Endothelial cell of umbilical vein (primary cell): ENCODE results near the gene SH3D21. TPM values are rescaled to one million over a fixed set of nuclear protein-coding genes. Genes with fewer than 3 reads are reported as not detected.

Experiments used
- BruUV-seq: library from RNA; stranded (reverse); fragments of 400-500 nt; replicated peaks from 2 replicates; lab custom pipeline; 2021; lab: Mats Ljungman, UMichigan
- CTCF ChIA-PET: fragments of 300-600, 350-600 bp; sonication (Branson Sonifier 250); formaldehyde crosslinking; loops from one replicate; lab custom pipeline; 2021; ENCODE audit warnings: antibody characterized with exemption, inconsistent platforms; lab: Charles Lee
- POLR2A ChIA-PET: fragments of 300-600, 350-600 bp; sonication (Branson Sonifier 250); formaldehyde crosslinking; loops from one replicate; lab custom pipeline; 2021; ENCODE audit warnings: antibody characterized with exemption, inconsistent platforms; lab: Charles Lee
- DNase-seq: peaks from one replicate; pipeline ENCODE4 v3.0.0-alpha.2; 2011; ENCODE audit warnings: low read depth, low spot score
- FAIRE-seq: peaks from 2 replicates; lab custom pipeline; 2011; peaks lifted over from hg19 to GRCh38; lab: Jason Lieb, UNC
- H2AFZ ChIP-seq: 2 replicates; pipeline ENCODE4 v1.6.0; 2012; ENCODE audit warnings: low read depth, low read length, control low read depth, inconsistent platforms
- H3K27ac ChIP-seq: 2 replicates; pipeline ENCODE4 v1.5.1; 2011; ENCODE audit warnings: low read depth, mild to moderate bottlenecking, control low read depth, low read length, moderate library complexity; ENCODE audit not compliant: insufficient read depth
- H3K27me3 ChIP-seq, 2 experiments: 2 replicates each; pipeline versions ENCODE4 v1.6.0 to v1.6.1; 2011; ENCODE audit warnings: low read length in 2 of 2, mixed read lengths in 1 of 2; ENCODE audit not compliant: control insufficient read depth in 2 of 2, insufficient read depth in 2 of 2
- H3K36me3 ChIP-seq, 2 experiments: 2 replicates in 1 of 2; 3 replicates in 1 of 2; pipeline ENCODE4 v1.5.1; 2011; ENCODE audit warnings: low read length in 2 of 2, mild to moderate bottlenecking in 1 of 2, moderate library complexity in 1 of 2; ENCODE audit not compliant: control insufficient read depth in 2 of 2, insufficient read depth in 2 of 2; ENCODE audit errors: extremely low read depth in 1 of 2
- H3K4me1 ChIP-seq: 3 replicates; pipeline ENCODE4 v1.5.1; 2011; ENCODE audit warnings: mild to moderate bottlenecking, low read length; ENCODE audit not compliant: control insufficient read depth, insufficient read depth; ENCODE audit errors: extremely low read depth
- H3K4me2 ChIP-seq: 2 replicates; pipeline ENCODE4 v1.6.1; 2011; ENCODE audit warnings: low read length, control low read depth, mixed read lengths; ENCODE audit not compliant: insufficient read depth
- H3K4me3 ChIP-seq, 3 experiments: fragments of 200-600 bp in 1 of 3; sonication (generic), shearing (Covaris generic) in 1 of 3; replicated peaks in 1 of 3; 2 replicates each; pipeline ENCODE4 v1.5.1; 2011 to 2016; ENCODE audit warnings: control low read depth in 3 of 3, low read length in 3 of 3, mild to moderate bottlenecking in 2 of 3, inconsistent platforms in 1 of 3, low read depth in 1 of 3, moderate library complexity in 1 of 3; ENCODE audit not compliant: insufficient read depth in 1 of 3
- H3K79me2 ChIP-seq: 2 replicates; pipeline ENCODE4 v1.6.0; 2012; ENCODE audit warnings: low read length, inconsistent platforms; ENCODE audit not compliant: control insufficient read depth, insufficient read depth
- H3K9ac ChIP-seq: replicated peaks from 2 replicates; pipeline ENCODE3; 2011; ENCODE audit warnings: low read length, control low read depth; ENCODE audit not compliant: insufficient read depth; ENCODE audit errors: extremely low read depth
- H3K9me1 ChIP-seq: replicated peaks from 3 replicates; pipeline ENCODE4 v1.6.0; 2011; ENCODE audit warnings: mild to moderate bottlenecking, low read length; ENCODE audit not compliant: control insufficient read depth, insufficient read depth; ENCODE audit errors: extremely low read depth
- H3K9me3 ChIP-seq: replicated peaks from 2 replicates; pipeline ENCODE4 v1.5.1; 2012; ENCODE audit warnings: low read length, inconsistent platforms; ENCODE audit not compliant: control insufficient read depth, insufficient read depth
- H4K20me1 ChIP-seq: replicated peaks from 2 replicates; pipeline ENCODE3; 2011; ENCODE audit warnings: mild to moderate bottlenecking, low read length; ENCODE audit not compliant: control insufficient read depth, insufficient read depth; ENCODE audit errors: extremely low read depth
- EZH2 ChIP-seq: IDR thresholded peaks from 2 replicates; pipeline ENCODE4 v1.6.1; 2012; ENCODE audit warnings: borderline replicate concordance, low read depth, mild to moderate bottlenecking, moderate library complexity, low read length, inconsistent platforms; ENCODE audit not compliant: severe bottlenecking
- FOS ChIP-seq: IDR thresholded peaks from 2 replicates; pipeline ENCODE4 v1.6.1; 2011; ENCODE audit warnings: mild to moderate bottlenecking, low read length, moderate library complexity, borderline replicate concordance; ENCODE audit not compliant: insufficient read depth
- GATA2 ChIP-seq: IDR thresholded peaks from 2 replicates; pipeline ENCODE4 v1.7.0; 2011; ENCODE audit warnings: low read depth, mild to moderate bottlenecking, moderate library complexity, mixed read lengths, low read length; ENCODE audit not compliant: insufficient read length, insufficient read depth
- JUN ChIP-seq: IDR thresholded peaks from 2 replicates; pipeline ENCODE4 v1.6.1; 2011; ENCODE audit warnings: borderline replicate concordance, low read depth; ENCODE audit not compliant: insufficient read length, insufficient read depth
- MYC ChIP-seq: IDR thresholded peaks from one replicate; pipeline ENCODE4 v1.6.1; 2011; ENCODE audit warnings: mild to moderate bottlenecking, low read depth, low read length
- POLR2A ChIP-seq: IDR thresholded peaks from 2 replicates; pipeline ENCODE4 v1.6.1; 2012; ENCODE audit warnings: low read depth, mild to moderate bottlenecking, control low read depth, low read length
- POLR2AphosphoS5 ChIP-seq: IDR thresholded peaks from 2 replicates; pipeline ENCODE4 v1.6.1; 2012; ENCODE audit warnings: low read depth, mild to moderate bottlenecking, control low read depth, low read length, moderate library complexity; ENCODE audit not compliant: insufficient read depth
- dilution Hi-C: fragments of 300-500 bp; cut with MboI; formaldehyde crosslinking; loops from one replicate; pipeline ENCODE4 v1.15.0; 2019; ENCODE audit warnings: low sequenced_read_pairs; ENCODE audit not compliant: extremely low pct_ligation_motif_present
- intact Hi-C: fragments of 100-400 bp; cut with micrococcal nuclease; formaldehyde crosslinking; loops from one replicate; pipeline ENCODE4 v1.10.0; 2022
- polyA plus RNA-seq, 4 experiments: library from polyadenylated mRNA; depleted of rRNA in 3 of 4; stranded (reverse) in 3 of 4; unstranded in 1 of 4; fragments of >200 nt; gene quantifications; 2 replicates each; pipeline versions ENCODE4 v1.2.1 to v1.2.3, GENCODE V29; 2011 to 2012; ENCODE audit warnings: missing spikeins in 1 of 4
- total RNA-seq: library from RNA; stranded (reverse); gene quantifications from 2 replicates; pipeline ENCODE4 v1.2.3, GENCODE V29; 2021
- TF ChIP-seq, protein P1 (sequence below): IDR thresholded peaks from 2 replicates; pipeline ENCODE4 v1.6.1; 2011; ENCODE audit not compliant: insufficient read depth, insufficient read length
- TF ChIP-seq, protein P2 (sequence below), 2 donors: IDR thresholded peaks; 1 replicate in 1 of 2; 2 replicates in 1 of 2; pipeline ENCODE4 v1.5.1; 2011; ENCODE audit warnings: low read length in 2 of 2, mild to moderate bottlenecking in 2 of 2, moderate library complexity in 2 of 2, control low read depth in 1 of 2, inconsistent platforms in 1 of 2, low read depth in 1 of 2; ENCODE audit not compliant: insufficient read depth in 1 of 2; ENCODE audit errors: extremely low read depth in 1 of 2

SH3D21 gene
- total and polyA plus RNA-seq, 2 donors (not counting 3 experiments of a cell fraction or from before 2014, with no cell fraction given): 1.8 to 7.2 TPM

DNA sequence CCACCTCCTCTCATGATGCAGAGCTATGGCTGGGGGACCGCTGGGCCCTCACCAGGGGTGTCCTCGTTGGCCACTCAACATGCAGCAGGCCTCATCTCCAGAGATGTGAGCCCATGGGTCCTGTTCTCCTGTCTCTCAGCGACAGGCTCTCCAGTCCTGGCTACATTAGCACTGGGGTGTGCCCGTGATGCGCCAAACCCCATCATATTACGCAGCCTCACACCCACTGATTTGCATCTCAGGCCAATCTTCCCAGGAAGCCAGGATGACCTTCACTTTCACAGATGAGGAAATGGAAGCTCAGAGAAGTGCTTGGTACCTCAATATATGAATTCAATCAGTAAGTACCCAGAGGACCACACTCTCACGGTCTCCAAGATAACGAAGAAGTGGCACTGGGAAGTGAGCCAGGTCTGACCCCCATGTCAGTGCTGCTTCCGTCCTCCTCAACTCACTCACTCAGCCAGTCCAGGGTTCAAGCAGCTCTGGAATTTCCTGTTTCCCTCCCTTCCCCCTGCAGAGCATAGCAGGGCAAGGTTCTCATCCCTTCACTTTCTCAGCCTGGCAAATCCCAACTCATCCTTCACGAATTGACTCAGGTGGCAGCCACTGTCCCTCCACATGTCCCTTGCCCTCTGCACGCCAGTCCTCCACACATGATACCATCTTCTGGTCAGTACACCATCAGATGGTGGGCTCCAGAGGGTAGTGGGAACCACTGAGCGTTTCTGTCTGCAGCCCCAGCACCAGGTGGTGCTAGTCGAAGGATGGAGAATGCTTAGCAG lies 46.1 kb downstream of the SH3D21 start:
- Histone ChIP-seq H3K27me3 (no peaks in the 10 kb centered on the region), H2AFZ (no peak overlapping the region), H3K36me3 (peaks cover 4 to 25% of the 10 kb centered on the region in 2 experiments), H3K27ac (peak overlapping the region; percentile 89), H3K4me3 (no peak overlapping the region), H3K4me2 (peak overlapping the region; percentile 23), H3K9me3 (no peaks in the 10 kb centered on the region), H3K79me2 (no peaks in the 10 kb centered on the region), H3K9me1 (no peaks in the 10 kb centered on the region), H3K4me1 (peaks cover 49% of the 10 kb centered on the region), H4K20me1 (no peaks in the 10 kb centered on the region), H3K9ac (peak overlapping the region; percentile 71)
- intact Hi-C loops (loop anchor here (1.0 kb wide), 1 partner anchor 17 kb away; no protein-coding TSS in a partner anchor), dilution Hi-C loops (no loop called here)
- ChIA-PET CTCF (interaction anchor here (0.7 to 6.7 kb wide), 11 partner anchors 9 to 218 kb away, joined by 3 to 99 read pairs (median 5); partner anchors contain the start of gene TRAPPC3), POLR2A (interaction anchor here (0.8 to 2.3 kb wide), 4 partner anchors 15 to 34 kb away, joined by 3 to 9 read pairs (median 4); no protein-coding TSS in a partner anchor)
- FAIRE-seq (peak; percentile 99), DNase-seq (peak; percentile 68)
- BruUV-seq: no TSS peak
- peak; percentile 36 for TF ChIP-seq JUN
- TF ChIP-seq, protein P1, sequence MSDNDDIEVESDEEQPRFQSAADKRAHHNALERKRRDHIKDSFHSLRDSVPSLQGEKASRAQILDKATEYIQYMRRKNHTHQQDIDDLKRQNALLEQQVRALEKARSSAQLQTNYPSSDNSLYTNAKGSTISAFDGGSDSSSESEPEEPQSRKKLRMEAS: no peak
- no peak for TF ChIP-seq MYC
- peak; percentile 47 for TF ChIP-seq POLR2A
- TF ChIP-seq GATA2: peak; percentile 92
- TF ChIP-seq POLR2AphosphoS5: peak; percentile 93
- TF ChIP-seq FOS: peak; percentile 53
- TF ChIP-seq, protein P2, sequence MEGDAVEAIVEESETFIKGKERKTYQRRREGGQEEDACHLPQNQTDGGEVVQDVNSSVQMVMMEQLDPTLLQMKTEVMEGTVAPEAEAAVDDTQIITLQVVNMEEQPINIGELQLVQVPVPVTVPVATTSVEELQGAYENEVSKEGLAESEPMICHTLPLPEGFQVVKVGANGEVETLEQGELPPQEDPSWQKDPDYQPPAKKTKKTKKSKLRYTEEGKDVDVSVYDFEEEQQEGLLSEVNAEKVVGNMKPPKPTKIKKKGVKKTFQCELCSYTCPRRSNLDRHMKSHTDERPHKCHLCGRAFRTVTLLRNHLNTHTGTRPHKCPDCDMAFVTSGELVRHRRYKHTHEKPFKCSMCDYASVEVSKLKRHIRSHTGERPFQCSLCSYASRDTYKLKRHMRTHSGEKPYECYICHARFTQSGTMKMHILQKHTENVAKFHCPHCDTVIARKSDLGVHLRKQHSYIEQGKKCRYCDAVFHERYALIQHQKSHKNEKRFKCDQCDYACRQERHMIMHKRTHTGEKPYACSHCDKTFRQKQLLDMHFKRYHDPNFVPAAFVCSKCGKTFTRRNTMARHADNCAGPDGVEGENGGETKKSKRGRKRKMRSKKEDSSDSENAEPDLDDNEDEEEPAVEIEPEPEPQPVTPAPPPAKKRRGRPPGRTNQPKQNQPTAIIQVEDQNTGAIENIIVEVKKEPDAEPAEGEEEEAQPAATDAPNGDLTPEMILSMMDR (IDR thresholded peaks at IDR 0.05; ENCODE audit: extremely low read depth in 1 of 2, insufficient read depth in 1 of 2, low read depth in 1 of 2, low read length in 2 of 2): peak in 1 of 2 donors; percentile 31
- TF ChIP-seq EZH2: no peak
